MG63 (cell line): Measurements from ENCODE around the gene TOMT. TPM values are rescaled to one million over a fixed set of nuclear protein-coding genes. Genes with fewer than 3 reads are reported as not detected.
"Not testable (repeated sequence)": the region's sequence is repeated elsewhere in the genome, so short reads cannot be mapped to it uniquely, and the experiment has no call there.

Experiments used
- DNase-seq: peaks from one replicate; pipeline ENCODE4 v3.0.0-alpha.2; 2020
- H3K27me3 ChIP-seq: fragments of 250-450 bp; sonication (Bioruptor Pico); 2 replicates; pipeline ENCODE4 v1.5.1; 2020; ENCODE audit warnings: mild to moderate bottlenecking, moderate library complexity
- H3K36me3 ChIP-seq: fragments of 250-450 bp; sonication (Bioruptor Pico); 2 replicates; pipeline ENCODE4 v1.5.1; 2020; ENCODE audit warnings: mild to moderate bottlenecking, moderate library complexity
- H3K4me3 ChIP-seq: fragments of 250-450 bp; sonication (Bioruptor Pico); 2 replicates; pipeline ENCODE4 v1.5.1; 2020; ENCODE audit warnings: mild to moderate bottlenecking, moderate library complexity
- H3K9me3 ChIP-seq: fragments of 250-450 bp; sonication (Bioruptor Pico); 2 replicates; pipeline ENCODE4 v1.5.1; 2020; ENCODE audit warnings: mild to moderate bottlenecking, moderate library complexity
- total RNA-seq: library from RNA; depleted of rRNA; stranded (reverse); fragments of >200 nt; shearing (Covaris generic); gene quantifications from 2 replicates; pipeline ENCODE4 v1.2.3, GENCODE V29; 2014; ENCODE audit warnings: low replicate concordance

Gene TOMT
- total RNA-seq, 1 experiment from 2014 or later = not detected

GRCh38 chr11:72136684-72137262 lies 31.0 kb downstream of the TOMT start:
- Histone ChIP-seq H3K9me3 (peaks cover 7% of the 10 kb centered on the region; the same call in 1 of the 2 replicates), H3K4me3 (no peak overlapping the region), H3K36me3 (peaks cover 4% of the 10 kb centered on the region), H3K27me3 (no peaks in the 10 kb centered on the region)
- peak; percentile 22 for DNase-seq

- Histone ChIP-seq H3K27me3 (no peaks in the 10 kb centered on the region), H3K36me3 (peaks cover 10% of the 10 kb centered on the region), H3K9me3 (peaks cover 7% of the 10 kb centered on the region; the same call in 1 of the 2 replicates), H3K4me3 (no peak overlapping the region)
- DNase-seq = no peak
These were observed 33.2 kb downstream of the TOMT start for GRCh38 chr11:72138821-72139390.

- peaks cover 11% of the 10 kb centered on the region for H3K36me3 ChIP-seq
These were observed 33.8 kb downstream of the TOMT start for GRCh38 chr11:72139500-72139899.

GRCh38 chr11:72140661-72141060 lies 34.9 kb downstream of the TOMT start:
- H3K4me3 ChIP-seq = no peak overlapping the region
- H3K36me3 ChIP-seq = peaks cover 15% of the 10 kb centered on the region
- peaks cover 7% of the 10 kb centered on the region; the same call in 1 of the 2 replicates for H3K9me3 ChIP-seq
- no peaks in the 10 kb centered on the region for H3K27me3 ChIP-seq
- DNase-seq = peak; percentile 63

More at GRCh38 chr11:72139500-72139899, 33.8 kb downstream of the TOMT start:
- no peak for DNase-seq
- Histone ChIP-seq H3K27me3 (no peaks in the 10 kb centered on the region), H3K9me3 (peaks cover 7% of the 10 kb centered on the region; the same call in 1 of the 2 replicates), H3K4me3 (no peak overlapping the region)

- Histone ChIP-seq H3K27me3 (no peaks in the 10 kb centered on the region), H3K4me3 (no peak overlapping the region), H3K36me3 (peaks cover 19% of the 10 kb centered on the region), H3K9me3 (peaks cover 7% of the 10 kb centered on the region; the same call in 1 of the 2 replicates)
- DNase-seq = peak; percentile 78
These were observed 35.3 kb downstream of the TOMT start for GRCh38 chr11:72141066-72141465.

GRCh38 chr11:72142086-72142485 lies 36.4 kb downstream of the TOMT start:
- not testable (repeated sequence) for H3K4me3 ChIP-seq, H3K27me3 ChIP-seq, H3K9me3 ChIP-seq
- DNase-seq = peak; percentile 61
- peaks cover 30% of the 10 kb centered on the region for H3K36me3 ChIP-seq

GRCh38 chr11:72142543-72142942 lies 36.8 kb downstream of the TOMT start:
- H3K4me3 ChIP-seq, H3K27me3 ChIP-seq, H3K9me3 ChIP-seq: not testable (repeated sequence)
- peak; percentile 33 for DNase-seq
- peaks cover 34% of the 10 kb centered on the region for H3K36me3 ChIP-seq

GRCh38 chr11:72144807-72145565 lies 39.3 kb downstream of the TOMT start:
- H3K36me3 ChIP-seq = peaks cover 42% of the 10 kb centered on the region
- no peaks in the 10 kb centered on the region for H3K27me3 ChIP-seq
- DNase-seq = peak; percentile 90
- H3K4me3 ChIP-seq = no peak overlapping the region
- H3K9me3 ChIP-seq = no peaks in the 10 kb centered on the region

- Histone ChIP-seq H3K36me3 (peaks cover 46% of the 10 kb centered on the region), H3K27me3 (no peaks in the 10 kb centered on the region), H3K4me3 (no peak overlapping the region), H3K9me3 (no peaks in the 10 kb centered on the region)
- no peak for DNase-seq
These were observed 40.9 kb downstream of the TOMT start for GRCh38 chr11:72146625-72147024.

GRCh38 chr11:72150882-72151281 lies 45.2 kb downstream of the TOMT start:
- Histone ChIP-seq H3K4me3 (no peak overlapping the region), H3K36me3 (peaks cover 33% of the 10 kb centered on the region), H3K9me3 (no peaks in the 10 kb centered on the region), H3K27me3 (no peaks in the 10 kb centered on the region)
- no peak for DNase-seq

GRCh38 chr11:72153874-72154273 lies 48.1 kb downstream of the TOMT start:
- H3K27me3 ChIP-seq, H3K9me3 ChIP-seq, DNase-seq, H3K4me3 ChIP-seq, H3K36me3 ChIP-seq: not testable (repeated sequence)

GRCh38 chr11:72154816-72155215 lies 49.1 kb downstream of the TOMT start:
- H3K4me3 ChIP-seq = no peak overlapping the region
- H3K36me3 ChIP-seq = peaks cover 4% of the 10 kb centered on the region
- H3K27me3 ChIP-seq = no peaks in the 10 kb centered on the region
- DNase-seq = no peak
- no peaks in the 10 kb centered on the region for H3K9me3 ChIP-seq

GRCh38 chr11:72155751-72156150 lies 50.0 kb downstream of the TOMT start:
- DNase-seq = no peak
- peaks cover 4% of the 10 kb centered on the region for H3K36me3 ChIP-seq
- no peaks in the 10 kb centered on the region for H3K27me3 ChIP-seq
- H3K4me3 ChIP-seq = no peak overlapping the region
- H3K9me3 ChIP-seq = no peaks in the 10 kb centered on the region

GRCh38 chr11:72157131-72157530 lies 51.4 kb downstream of the TOMT start:
- no peaks in the 10 kb centered on the region for H3K36me3 ChIP-seq
- H3K27me3 ChIP-seq = no peaks in the 10 kb centered on the region
- no peaks in the 10 kb centered on the region for H3K9me3 ChIP-seq
- no peak overlapping the region for H3K4me3 ChIP-seq
- no peak for DNase-seq
